ENCODE measurements around the gene DPP10.

- TF ChIP-seq CTCF (IDR thresholded peaks at IDR 0.05) (no peak), ZFX (IDR thresholded peaks at IDR 0.05; ENCODE audit: borderline replicate concordance) (no peak)
Observed at GRCh38 chr2:114518738-114519137, 76.3 kb downstream of the DPP10 start.

All from 22Rv1 (cell line).